SK-N-MC (cell line): ENCODE results near the gene CDC42.

Experiments used
- EZH2 ChIP-seq: fragments of 200-600 bp; sonication (generic); IDR thresholded peaks from one replicate; pipeline ENCODE4 v1.6.1; 2017; ENCODE audit warnings: antibody characterized with exemption
- FOXP2 ChIP-seq: optimal IDR thresholded peaks from 2 replicates; pipeline ENCODE3; 2011; ENCODE audit warnings: mild to moderate bottlenecking, moderate library complexity; ENCODE audit not compliant: insufficient read depth; ENCODE audit errors: extremely low read length, control extremely low read depth
- POLR2AphosphoS5 ChIP-seq: IDR thresholded peaks from 2 replicates; pipeline ENCODE4 v1.6.1; 2012; ENCODE audit warnings: mild to moderate bottlenecking, low read depth, low read length, borderline replicate concordance

GRCh38 chr1:22127731-22128130, 75.2 kb downstream of the CDC42 start:
- TF ChIP-seq POLR2AphosphoS5, result no peak
- TF ChIP-seq EZH2, result no peak
- TF ChIP-seq FOXP2, result no peak
